NCI-H1105 treated with DMSO at 0.1 percent for 48 hours (cell line): ENCODE data around the gene OPHN1.

Experiments used
- DNase-seq: peaks from one replicate; lab custom pipeline; 2025; lab: John Stamatoyannopoulos, UW

Gene OPHN1

GRCh38 chrX:68249401-68249831 lies 183.9 kb downstream of the OPHN1 start:
- DNase-seq = no peak

- DNase-seq = no peak
These were observed 194.7 kb downstream of the OPHN1 start for GRCh38 chrX:68238568-68238967.

GRCh38 chrX:68234171-68234910 lies 199.0 kb downstream of the OPHN1 start:
- DNase-seq = no peak

- DNase-seq = no peak
These were observed 201.1 kb downstream of the OPHN1 start for GRCh38 chrX:68232206-68232605.

GRCh38 chrX:68209008-68209407 lies 224.3 kb downstream of the OPHN1 start:
- DNase-seq = no peak

- no peak for DNase-seq
These were observed 228.7 kb downstream of the OPHN1 start for GRCh38 chrX:68204521-68205038.

- DNase-seq = no peak
These were observed 229.6 kb downstream of the OPHN1 start for GRCh38 chrX:68203646-68204045.

- no peak for DNase-seq
These were observed 230.1 kb downstream of the OPHN1 start for GRCh38 chrX:68203211-68203610.

GRCh38 chrX:68199062-68199848 lies 234.0 kb downstream of the OPHN1 start:
- DNase-seq = no peak

GRCh38 chrX:68196939-68197791 lies 236.1 kb downstream of the OPHN1 start:
- peak; percentile 48 for DNase-seq

- DNase-seq = no peak
These were observed 237.7 kb downstream of the OPHN1 start for GRCh38 chrX:68195561-68195960.

GRCh38 chrX:68193786-68194185 lies 239.5 kb downstream of the OPHN1 start:
- DNase-seq = no peak

- DNase-seq = no peak
These were observed 240.1 kb downstream of the OPHN1 start for GRCh38 chrX:68193234-68193633.

GRCh38 chrX:68190799-68191198 lies 242.5 kb downstream of the OPHN1 start:
- no peak for DNase-seq

GRCh38 chrX:68186552-68187262 lies 246.6 kb downstream of the OPHN1 start:
- DNase-seq = no peak

GRCh38 chrX:68185161-68185560 lies 248.1 kb downstream of the OPHN1 start:
- no peak for DNase-seq

GRCh38 chrX:68183612-68184214 lies 249.6 kb downstream of the OPHN1 start:
- peak; percentile 1 for DNase-seq

- DNase-seq = no peak
These were observed 252.7 kb downstream of the OPHN1 start for GRCh38 chrX:68180579-68180978.

- DNase-seq = no peak
These were observed 253.9 kb downstream of the OPHN1 start for GRCh38 chrX:68179355-68179754.

- no peak for DNase-seq
These were observed 255.8 kb downstream of the OPHN1 start for GRCh38 chrX:68177542-68177941.

GRCh38 chrX:68175562-68175961 lies 257.7 kb downstream of the OPHN1 start:
- no peak for DNase-seq
